GM12872 (cell line): ENCODE data around the gene PLCB4.

Source experiments
- CTCF ChIP-seq: IDR thresholded peaks from 3 replicates; pipeline ENCODE4 v1.5.1; 2011; ENCODE audit warnings: low read depth, mild to moderate bottlenecking, low read length, moderate library complexity; ENCODE audit not compliant: insufficient read depth

The PLCB4 gene

GRCh38 chr20:9401371-9401770 lies 332.5 kb downstream of the PLCB4 start:
- TF ChIP-seq CTCF: no peak

GRCh38 chr20:9402141-9402540 lies 333.3 kb downstream of the PLCB4 start:
- TF ChIP-seq CTCF: no peak

GRCh38 chr20:9402546-9402945 lies 333.7 kb downstream of the PLCB4 start:
- TF ChIP-seq CTCF: no peak

GRCh38 chr20:9403448-9403847 lies 334.6 kb downstream of the PLCB4 start:
- TF ChIP-seq CTCF: no peak

- TF ChIP-seq CTCF: peak; percentile 78
Measured at GRCh38 chr20:9407805-9408421, 339.0 kb downstream of the PLCB4 start.

- TF ChIP-seq CTCF: no peak
Measured at GRCh38 chr20:9408422-9409300, 339.8 kb downstream of the PLCB4 start.

GRCh38 chr20:9409352-9409751 lies 340.5 kb downstream of the PLCB4 start:
- TF ChIP-seq CTCF: no peak
